NCI-H524 (cell line): ENCODE results near the gene COL15A1.

ENCODE experiments used
- DNase-seq, 2 experiments: peaks; one replicate each; lab custom pipeline; 2025; lab: John Stamatoyannopoulos, UW

COL15A1 gene

DNA sequence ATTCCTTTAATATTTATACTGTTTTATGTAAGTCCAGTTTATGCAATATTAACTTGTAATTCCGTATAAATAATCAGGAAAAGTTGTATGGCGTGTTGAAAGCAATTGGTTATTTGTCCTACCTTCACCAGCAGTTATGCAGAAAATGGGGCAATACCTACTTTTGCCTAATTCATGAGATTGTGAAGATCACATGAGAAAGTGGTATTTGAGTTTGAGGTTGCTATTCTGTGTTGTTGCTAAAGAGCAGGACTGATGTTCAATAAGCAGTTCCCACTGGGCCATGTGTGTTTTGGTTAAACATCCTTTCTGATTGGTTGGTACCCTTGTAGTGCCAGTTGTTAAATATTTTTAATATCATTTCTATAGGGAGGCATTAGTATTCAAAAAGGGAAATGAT lies 164.4 kb downstream of the COL15A1 start:
- no peak for DNase-seq

DNA sequence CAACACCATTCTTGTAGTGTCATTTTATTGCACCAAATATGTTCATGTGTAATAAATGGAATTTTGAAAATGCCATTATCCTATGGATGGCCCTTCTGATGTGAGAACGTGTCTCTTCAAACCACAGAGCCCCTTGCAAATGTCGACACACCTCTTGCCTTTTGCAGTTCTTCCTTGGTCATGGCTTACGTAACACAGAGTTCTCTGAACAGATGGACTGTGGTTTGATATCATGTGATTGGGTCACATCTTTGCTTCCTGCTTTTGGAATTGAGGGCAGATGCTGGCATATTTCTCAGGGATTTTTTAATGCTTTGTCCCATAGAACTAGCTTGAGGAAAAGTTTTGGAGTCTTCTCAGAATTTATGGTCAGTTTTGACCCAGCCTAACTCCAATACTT lies 165.8 kb downstream of the COL15A1 start:
- DNase-seq, result peak in 1 of 2 experiments; percentile 82

DNA sequence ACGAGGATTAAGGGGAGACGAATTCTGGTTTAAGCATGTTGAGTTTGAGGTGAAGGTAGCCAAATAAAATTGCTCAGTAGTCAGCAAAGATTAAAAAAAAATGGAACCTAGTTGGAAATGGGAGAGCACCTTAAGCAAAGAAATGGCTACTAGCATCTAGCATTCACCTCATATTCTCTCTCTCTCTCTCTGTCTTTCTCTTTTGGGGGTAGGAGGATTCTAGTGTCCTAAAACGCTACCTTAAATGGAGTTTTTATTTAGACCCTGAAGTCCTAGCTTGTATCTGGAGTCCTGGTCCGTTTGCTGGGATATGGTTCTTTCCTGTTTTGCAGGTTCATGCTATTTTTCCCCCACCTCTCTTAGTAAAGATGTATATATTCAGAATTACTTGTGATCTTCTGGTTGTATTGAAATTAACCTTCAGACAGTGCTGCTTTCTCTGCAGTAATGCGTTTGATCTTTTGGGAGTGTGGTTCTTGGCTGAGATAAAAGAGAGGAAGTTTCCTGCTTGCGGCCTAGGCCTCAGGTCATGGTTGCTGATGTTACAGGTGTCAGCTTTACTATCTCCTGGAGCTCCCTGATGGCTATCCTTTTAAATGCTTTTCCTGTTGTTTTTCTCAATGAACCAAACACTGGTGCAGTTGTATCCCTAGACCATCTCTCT lies 169.2 kb downstream of the COL15A1 start:
- no peak for DNase-seq

DNA sequence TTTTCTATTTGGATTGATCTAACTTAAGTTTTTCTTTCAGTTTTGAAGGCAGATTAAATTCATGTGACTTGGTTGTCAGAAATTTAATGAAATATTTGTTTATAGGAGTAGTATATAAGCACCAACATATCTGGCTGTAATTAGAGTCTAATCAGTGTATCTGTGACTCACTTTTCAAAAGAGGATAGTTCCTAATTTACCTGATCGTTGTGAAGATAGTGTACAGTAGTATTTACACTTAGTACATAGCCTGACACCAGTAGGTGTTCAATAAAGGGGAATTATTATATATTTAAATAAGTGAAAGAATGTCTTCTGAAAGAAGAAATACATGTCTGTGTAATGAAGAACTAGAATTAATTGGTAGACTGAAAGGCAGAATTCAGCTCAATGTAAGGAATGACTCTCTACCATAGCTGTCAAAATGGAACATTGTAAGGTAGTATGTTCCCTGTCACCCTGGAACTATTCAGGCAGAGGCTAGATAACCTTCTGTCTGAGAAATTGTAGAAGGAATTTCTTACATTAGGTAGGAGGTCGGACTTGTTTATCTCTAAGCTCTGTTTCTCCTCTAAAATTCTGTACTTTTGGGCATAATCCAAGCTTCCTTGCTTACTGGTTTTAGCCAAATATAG lies 169.8 kb downstream of the COL15A1 start:
- DNase-seq, result no peak

DNA sequence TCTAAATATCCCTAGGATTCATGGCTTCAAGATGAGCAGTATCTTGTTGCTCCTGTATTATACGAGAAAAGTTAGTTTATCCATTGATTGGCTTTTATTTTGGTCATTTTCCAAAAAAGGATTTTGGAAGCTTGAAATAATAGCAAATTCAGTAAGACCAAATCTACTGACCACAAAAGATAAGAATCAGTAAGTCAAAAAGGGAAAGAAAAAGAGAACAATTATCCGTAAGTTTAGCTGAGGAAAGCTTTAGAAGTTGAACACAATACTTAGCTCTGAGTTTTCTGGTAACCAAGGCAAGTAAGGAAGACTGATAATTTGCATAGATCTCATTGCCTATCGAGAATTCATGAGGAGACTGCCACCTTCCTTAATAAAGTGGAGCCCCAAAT lies 170.3 kb downstream of the COL15A1 start:
- no peak for DNase-seq

DNA sequence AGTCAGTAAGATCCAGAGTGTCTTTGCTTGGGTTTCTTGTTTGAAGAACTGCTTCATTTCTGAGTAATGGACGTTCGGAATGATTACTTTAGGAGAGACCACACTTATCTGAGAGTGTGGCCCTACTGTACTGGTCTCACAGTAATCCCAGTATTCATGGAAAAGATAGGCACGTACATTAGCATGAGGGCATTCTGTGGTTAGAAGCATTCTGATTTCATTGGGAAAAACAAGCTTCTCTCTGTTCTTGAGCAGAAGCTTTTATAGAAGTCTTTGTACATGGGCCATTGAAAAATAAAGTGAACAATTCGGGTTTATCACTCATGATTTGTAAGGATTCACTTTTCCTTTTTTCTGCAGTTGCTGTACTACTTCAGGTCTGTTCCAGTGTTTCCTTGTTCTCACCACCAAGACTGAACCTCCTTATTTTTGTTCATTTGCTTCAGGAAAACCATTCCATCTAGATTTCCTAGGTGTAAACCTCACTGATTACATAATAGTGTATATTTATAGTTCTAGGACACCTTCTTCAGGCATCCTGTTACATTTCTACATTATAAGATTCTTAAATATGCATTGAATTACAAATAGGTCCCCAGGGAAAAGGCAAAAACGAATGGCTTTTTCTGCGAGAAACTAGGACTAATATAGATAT lies 171.3 kb downstream of the COL15A1 start:
- no peak for DNase-seq

DNA sequence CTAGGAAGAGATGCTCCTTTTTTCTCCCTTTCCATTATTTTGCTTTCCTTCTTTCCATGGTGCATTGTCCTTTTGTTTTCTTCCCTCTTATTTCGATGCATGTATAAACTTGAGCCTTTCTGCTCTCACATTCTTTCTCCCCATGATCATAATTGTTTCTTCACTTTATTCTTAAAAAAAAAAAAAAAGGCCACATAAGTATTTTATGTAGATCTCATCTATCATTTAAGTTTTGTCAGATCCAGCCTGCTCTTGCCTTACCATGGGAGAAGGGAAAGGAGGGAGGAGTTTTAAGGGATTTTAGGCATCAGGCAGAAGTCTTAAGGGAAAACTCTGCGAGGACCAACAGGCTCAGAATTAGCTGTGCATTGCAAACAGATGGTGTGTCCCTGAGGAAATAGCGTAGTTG lies 172.3 kb downstream of the COL15A1 start:
- DNase-seq, result peak; percentile 85 to 95

DNA sequence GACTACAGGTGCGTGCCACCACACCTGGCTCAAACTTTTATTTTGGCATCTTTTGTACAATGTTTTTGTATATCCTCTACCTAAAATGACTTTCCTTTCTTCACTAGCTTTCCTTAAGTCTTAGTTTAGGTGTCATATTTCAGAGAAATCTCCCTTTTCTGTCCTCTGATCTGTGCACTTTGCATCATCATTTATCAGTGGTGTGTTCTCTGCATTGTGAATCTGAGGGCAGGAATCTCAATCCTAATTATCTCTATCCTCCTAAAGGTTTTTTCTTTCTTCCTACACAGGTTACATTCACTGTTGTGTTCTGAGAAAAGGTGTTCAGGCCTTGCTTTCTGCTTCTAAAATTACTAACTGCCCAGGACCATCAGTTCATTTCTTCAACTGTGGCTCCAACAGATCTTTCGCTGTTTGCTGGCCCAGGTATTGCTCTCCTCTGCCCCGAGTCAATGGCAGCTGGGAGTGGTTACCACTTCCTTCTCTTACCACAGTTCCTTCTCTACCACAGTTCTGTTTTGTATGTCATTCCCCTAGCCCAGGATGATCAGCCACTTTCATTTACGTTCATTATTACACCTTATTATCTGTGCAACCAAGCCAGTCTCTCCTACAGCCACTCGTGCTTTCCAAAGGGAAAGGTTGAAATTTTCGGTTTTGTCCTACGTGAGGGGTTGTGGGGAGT lies 175.2 kb downstream of the COL15A1 start:
- no peak for DNase-seq

DNA sequence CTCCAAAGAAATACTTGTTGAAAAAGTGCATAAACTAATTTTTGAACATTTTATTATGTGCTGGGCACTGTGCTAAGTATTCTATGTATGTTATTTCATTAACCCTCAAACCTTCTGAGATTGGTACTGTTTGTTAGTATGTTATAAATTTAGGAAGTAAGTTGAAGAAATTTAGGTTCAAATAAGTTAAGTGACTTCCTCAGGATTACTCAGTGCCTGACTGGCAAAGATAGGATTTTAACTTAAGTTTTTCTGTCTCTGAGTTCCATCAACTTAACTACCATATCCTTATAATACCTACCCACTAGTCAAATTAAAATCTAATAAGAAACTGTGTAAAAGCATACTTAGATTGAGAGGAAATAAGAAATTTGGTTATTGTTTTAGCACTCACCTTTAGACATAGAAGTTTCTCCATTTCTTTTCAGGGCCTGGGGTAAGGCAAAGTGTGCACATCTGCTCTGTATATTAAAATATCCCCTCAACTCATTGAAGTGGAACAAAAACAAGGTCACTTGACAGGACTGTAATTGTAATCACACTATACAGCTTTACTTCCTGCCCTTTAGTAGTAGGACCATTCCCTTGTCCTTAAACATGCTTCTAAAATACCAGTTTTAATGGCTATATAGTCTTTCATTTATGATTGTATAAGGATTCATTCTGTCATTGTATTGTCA lies 176.4 kb downstream of the COL15A1 start:
- peak in 1 of 2 experiments; percentile 67 for DNase-seq
